HepG2 (cell line): Measurements from ENCODE around the gene U2AF1L4. TPM values are rescaled to one million over a fixed set of nuclear protein-coding genes. Genes with fewer than 3 reads are reported as not detected.

Experiments
- HMG20A ChIP-seq: IDR thresholded peaks from 2 replicates; pipeline ENCODE4 v1.6.1; 2016; ENCODE audit warnings: borderline replicate concordance
- HNRNPH1 ChIP-seq: fragments of 200-400 bp; formaldehyde crosslinking; optimal IDR thresholded peaks from 2 replicates; pipeline ENCODE3; 2017; ENCODE audit warnings: mild to moderate bottlenecking, low read depth, low read length
- NR2C2 ChIP-seq: sonication (generic); formaldehyde crosslinking; IDR thresholded peaks from 2 replicates; pipeline ENCODE4 v1.4.0; 2020; ENCODE audit warnings: missing genetic modification reagents, mild to moderate bottlenecking, moderate library complexity, borderline replicate concordance
- SRF ChIP-seq: IDR thresholded peaks from 2 replicates; pipeline ENCODE4 v1.6.1; 2011; ENCODE audit warnings: mild to moderate bottlenecking, low read depth, low read length, moderate library complexity
- TBP ChIP-seq: sonication (generic); formaldehyde crosslinking; IDR thresholded peaks from 2 replicates; pipeline ENCODE4 v1.5.0; 2020; ENCODE audit warnings: missing genetic modification reagents
- ZNF441 ChIP-seq: sonication (generic); formaldehyde crosslinking; IDR thresholded peaks from 2 replicates; pipeline ENCODE4 v1.7.0; 2021; ENCODE audit warnings: missing genetic modification reagents, borderline replicate concordance
- ZNF484 ChIP-seq: sonication (generic); formaldehyde crosslinking; IDR thresholded peaks from 2 replicates; pipeline ENCODE4 v1.5.1; 2020; ENCODE audit warnings: mild to moderate bottlenecking, low read depth, missing genetic modification reagents, borderline replicate concordance
- ZNF703 ChIP-seq: sonication (generic); formaldehyde crosslinking; IDR thresholded peaks from 2 replicates; pipeline ENCODE4 v1.5.1; 2020; ENCODE audit warnings: missing genetic modification reagents, mild to moderate bottlenecking, moderate library complexity, borderline replicate concordance
- ZNF713 ChIP-seq: sonication (generic); formaldehyde crosslinking; IDR thresholded peaks from 2 replicates; pipeline ENCODE4 v1.4.0; 2020; ENCODE audit warnings: mild to moderate bottlenecking, missing genetic modification reagents
- polyA plus RNA-seq, 8 experiments: library from polyadenylated mRNA; depleted of rRNA in 3 of 8; stranded (reverse) in 7 of 8; unstranded in 1 of 8; fragments of >200 nt; fragmentation: Illumina TruSeq in 4 of 8; extraction: Trizol in 4 of 8; gene quantifications; 2 replicates each; pipeline versions ENCODE4 v1.2.1 to v1.2.3, GENCODE V29; 2011 to 2016; ENCODE audit warnings: low read depth in 4 of 8, missing spikeins in 1 of 8, mixed read lengths in 1 of 8; ENCODE audit not compliant: insufficient read depth in 1 of 8
- total RNA-seq, 5 experiments: library from RNA; depleted of rRNA; stranded (reverse); fragments of >200 nt; fragmentation: Illumina TruSeq; extraction: Trizol; gene quantifications; 2 replicates each; pipeline ENCODE4 v1.2.3, GENCODE V29; 2016; ENCODE audit warnings: low read depth in 1 of 5
- TF ChIP-seq, protein P1 (sequence below): sonication (generic); formaldehyde crosslinking; IDR thresholded peaks from 2 replicates; pipeline ENCODE4 v1.8.1; 2023; ENCODE audit warnings: mild to moderate bottlenecking, inconsistent platforms, moderate library complexity, missing genetic modification reagents, borderline replicate concordance
- TF ChIP-seq, protein P2 (sequence below): IDR thresholded peaks from 2 replicates; pipeline ENCODE4 v1.6.1; 2016; ENCODE audit warnings: mild to moderate bottlenecking
- TF ChIP-seq, protein P3 (sequence below): fragments of 450-650 bp; IDR thresholded peaks from 2 replicates; pipeline ENCODE4 v1.6.1; 2017; ENCODE audit warnings: mild to moderate bottlenecking
- TF ChIP-seq, protein P4 (sequence below): sonication (generic); formaldehyde crosslinking; IDR thresholded peaks from 2 replicates; pipeline ENCODE4 v1.9.0; 2022; ENCODE audit warnings: missing genetic modification reagents, mild to moderate bottlenecking, borderline replicate concordance
- TF ChIP-seq, protein P5 (sequence below): sonication (generic); formaldehyde crosslinking; IDR thresholded peaks from 2 replicates; pipeline ENCODE4; 2020; ENCODE audit warnings: missing genetic modification reagents, mild to moderate bottlenecking, borderline replicate concordance

The U2AF1L4 gene
- total and polyA plus RNA-seq, 2 of the 13 experiments (the other 11 are each of a cell fraction or from before 2014, with no cell fraction given) = 7.9 to 15.4 TPM

DNA sequence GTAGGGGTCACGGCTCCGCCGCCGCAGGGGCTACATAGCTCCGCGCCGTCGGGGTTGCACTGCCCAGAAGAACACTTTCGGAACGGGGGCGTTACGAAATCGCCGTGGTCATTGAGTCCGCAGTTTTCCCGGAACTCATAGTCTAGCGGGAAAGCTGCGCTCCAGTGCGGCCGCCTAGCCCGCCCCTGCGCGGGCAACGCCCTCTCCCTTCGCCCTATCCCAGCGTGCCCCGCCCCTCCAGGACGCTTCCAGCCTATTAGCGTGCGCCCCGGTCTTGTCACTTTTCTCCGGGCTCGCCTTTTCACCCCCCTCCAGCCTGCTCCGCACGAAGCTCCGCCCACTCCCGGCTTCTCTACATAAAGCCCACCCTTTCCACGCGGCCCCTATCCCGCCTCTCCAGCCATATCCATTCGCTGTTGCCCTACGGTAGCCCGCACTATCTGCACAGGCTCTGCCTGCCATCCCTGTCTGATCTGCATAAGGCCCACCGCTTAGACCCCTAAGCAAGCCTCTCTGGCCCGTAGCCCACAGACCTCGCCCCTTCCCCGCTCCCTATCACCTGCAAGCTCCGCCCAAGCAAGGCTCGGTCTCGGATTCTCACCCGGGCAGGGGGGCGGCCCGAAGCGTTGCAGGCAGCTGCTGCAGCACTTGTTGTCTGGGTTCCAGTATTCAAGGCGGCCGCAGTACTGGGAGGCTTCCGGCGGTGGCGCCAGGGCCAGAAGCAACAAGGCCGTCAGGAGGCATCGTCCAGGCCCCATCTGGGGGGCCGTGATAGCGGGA is 4.6 kb downstream of the U2AF1L4 start (continued):
- TF ChIP-seq, protein P1, sequence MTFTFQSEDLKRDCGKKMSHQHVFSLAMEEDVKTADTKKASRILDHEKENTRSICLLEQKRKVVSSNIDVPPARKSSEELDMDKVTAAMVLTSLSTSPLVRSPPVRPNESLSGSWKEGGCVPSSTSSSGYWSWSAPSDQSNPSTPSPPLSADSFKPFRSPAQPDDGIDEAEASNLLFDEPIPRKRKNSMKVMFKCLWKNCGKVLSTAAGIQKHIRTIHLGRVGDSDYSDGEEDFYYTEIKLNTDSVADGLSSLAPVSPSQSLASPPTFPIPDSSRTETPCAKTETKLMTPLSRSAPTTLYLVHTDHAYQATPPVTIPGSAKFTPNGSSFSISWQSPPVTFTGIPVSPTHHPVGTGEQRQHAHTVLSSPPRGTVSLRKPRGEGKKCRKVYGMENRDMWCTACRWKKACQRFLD (CRISPR knock-in tag) = peak; percentile 37; the same call in 1 of the 2 replicates
- TF ChIP-seq ZNF484 = no peak
- TF ChIP-seq HNRNPH1 = no peak
- peak; percentile 13; the same call in 1 of the 2 replicates for TF ChIP-seq ZNF703
- TF ChIP-seq TBP (CRISPR knock-in tag) = no peak
- no peak for TF ChIP-seq ZNF441
- no peak for TF ChIP-seq NR2C2 (CRISPR knock-in tag)
- TF ChIP-seq, protein P2, sequence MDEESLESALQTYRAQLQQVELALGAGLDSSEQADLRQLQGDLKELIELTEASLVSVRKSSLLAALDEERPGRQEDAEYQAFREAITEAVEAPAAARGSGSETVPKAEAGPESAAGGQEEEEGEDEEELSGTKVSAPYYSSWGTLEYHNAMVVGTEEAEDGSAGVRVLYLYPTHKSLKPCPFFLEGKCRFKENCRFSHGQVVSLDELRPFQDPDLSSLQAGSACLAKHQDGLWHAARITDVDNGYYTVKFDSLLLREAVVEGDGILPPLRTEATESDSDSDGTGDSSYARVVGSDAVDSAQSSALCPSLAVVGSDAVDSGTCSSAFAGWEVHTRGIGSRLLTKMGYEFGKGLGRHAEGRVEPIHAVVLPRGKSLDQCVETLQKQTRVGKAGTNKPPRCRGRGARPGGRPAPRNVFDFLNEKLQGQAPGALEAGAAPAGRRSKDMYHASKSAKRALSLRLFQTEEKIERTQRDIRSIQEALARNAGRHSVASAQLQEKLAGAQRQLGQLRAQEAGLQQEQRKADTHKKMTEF (CRISPR knock-in tag) = peak; percentile 87; the same call in 1 of the 2 replicates
- TF ChIP-seq, protein P3, sequence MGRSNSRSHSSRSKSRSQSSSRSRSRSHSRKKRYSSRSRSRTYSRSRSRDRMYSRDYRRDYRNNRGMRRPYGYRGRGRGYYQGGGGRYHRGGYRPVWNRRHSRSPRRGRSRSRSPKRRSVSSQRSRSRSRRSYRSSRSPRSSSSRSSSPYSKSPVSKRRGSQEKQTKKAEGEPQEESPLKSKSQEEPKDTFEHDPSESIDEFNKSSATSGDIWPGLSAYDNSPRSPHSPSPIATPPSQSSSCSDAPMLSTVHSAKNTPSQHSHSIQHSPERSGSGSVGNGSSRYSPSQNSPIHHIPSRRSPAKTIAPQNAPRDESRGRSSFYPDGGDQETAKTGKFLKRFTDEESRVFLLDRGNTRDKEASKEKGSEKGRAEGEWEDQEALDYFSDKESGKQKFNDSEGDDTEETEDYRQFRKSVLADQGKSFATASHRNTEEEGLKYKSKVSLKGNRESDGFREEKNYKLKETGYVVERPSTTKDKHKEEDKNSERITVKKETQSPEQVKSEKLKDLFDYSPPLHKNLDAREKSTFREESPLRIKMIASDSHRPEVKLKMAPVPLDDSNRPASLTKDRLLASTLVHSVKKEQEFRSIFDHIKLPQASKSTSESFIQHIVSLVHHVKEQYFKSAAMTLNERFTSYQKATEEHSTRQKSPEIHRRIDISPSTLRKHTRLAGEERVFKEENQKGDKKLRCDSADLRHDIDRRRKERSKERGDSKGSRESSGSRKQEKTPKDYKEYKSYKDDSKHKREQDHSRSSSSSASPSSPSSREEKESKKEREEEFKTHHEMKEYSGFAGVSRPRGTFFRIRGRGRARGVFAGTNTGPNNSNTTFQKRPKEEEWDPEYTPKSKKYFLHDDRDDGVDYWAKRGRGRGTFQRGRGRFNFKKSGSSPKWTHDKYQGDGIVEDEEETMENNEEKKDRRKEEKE = no peak
- TF ChIP-seq HMG20A = no peak
- 0 out of 2 replicates have a peak, but pooled peaks have one; percentile 58 for TF ChIP-seq ZNF713
- TF ChIP-seq SRF = no peak
- TF ChIP-seq, protein P4, sequence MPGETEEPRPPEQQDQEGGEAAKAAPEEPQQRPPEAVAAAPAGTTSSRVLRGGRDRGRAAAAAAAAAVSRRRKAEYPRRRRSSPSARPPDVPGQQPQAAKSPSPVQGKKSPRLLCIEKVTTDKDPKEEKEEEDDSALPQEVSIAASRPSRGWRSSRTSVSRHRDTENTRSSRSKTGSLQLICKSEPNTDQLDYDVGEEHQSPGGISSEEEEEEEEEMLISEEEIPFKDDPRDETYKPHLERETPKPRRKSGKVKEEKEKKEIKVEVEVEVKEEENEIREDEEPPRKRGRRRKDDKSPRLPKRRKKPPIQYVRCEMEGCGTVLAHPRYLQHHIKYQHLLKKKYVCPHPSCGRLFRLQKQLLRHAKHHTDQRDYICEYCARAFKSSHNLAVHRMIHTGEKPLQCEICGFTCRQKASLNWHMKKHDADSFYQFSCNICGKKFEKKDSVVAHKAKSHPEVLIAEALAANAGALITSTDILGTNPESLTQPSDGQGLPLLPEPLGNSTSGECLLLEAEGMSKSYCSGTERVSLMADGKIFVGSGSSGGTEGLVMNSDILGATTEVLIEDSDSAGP (CRISPR knock-in tag) = peak; percentile 84; the same call in 1 of the 2 replicates
- TF ChIP-seq, protein P5, sequence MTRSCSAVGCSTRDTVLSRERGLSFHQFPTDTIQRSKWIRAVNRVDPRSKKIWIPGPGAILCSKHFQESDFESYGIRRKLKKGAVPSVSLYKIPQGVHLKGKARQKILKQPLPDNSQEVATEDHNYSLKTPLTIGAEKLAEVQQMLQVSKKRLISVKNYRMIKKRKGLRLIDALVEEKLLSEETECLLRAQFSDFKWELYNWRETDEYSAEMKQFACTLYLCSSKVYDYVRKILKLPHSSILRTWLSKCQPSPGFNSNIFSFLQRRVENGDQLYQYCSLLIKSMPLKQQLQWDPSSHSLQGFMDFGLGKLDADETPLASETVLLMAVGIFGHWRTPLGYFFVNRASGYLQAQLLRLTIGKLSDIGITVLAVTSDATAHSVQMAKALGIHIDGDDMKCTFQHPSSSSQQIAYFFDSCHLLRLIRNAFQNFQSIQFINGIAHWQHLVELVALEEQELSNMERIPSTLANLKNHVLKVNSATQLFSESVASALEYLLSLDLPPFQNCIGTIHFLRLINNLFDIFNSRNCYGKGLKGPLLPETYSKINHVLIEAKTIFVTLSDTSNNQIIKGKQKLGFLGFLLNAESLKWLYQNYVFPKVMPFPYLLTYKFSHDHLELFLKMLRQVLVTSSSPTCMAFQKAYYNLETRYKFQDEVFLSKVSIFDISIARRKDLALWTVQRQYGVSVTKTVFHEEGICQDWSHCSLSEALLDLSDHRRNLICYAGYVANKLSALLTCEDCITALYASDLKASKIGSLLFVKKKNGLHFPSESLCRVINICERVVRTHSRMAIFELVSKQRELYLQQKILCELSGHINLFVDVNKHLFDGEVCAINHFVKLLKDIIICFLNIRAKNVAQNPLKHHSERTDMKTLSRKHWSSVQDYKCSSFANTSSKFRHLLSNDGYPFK = peak; percentile 28; the same call in 1 of the 2 replicates
